Progenitor cell of endocrine pancreas (in vitro differentiated cells): Measurements from ENCODE around the gene TARBP2. TPM values are rescaled to one million over a fixed set of nuclear protein-coding genes. Genes with fewer than 3 reads are reported as not detected.

Experiments
- DNase-seq: peaks from one replicate; pipeline ENCODE4 v3.0.0; 2021; ENCODE audit warnings: low spot score; ENCODE audit not compliant: unreplicated experiment
- H3K27ac Mint-ChIP-seq: 2 replicates; pipeline ENCODE4 v1.8.0; 2021; ENCODE audit warnings: mild to moderate bottlenecking, moderate library complexity, mixed read lengths
- H3K27me3 Mint-ChIP-seq: 2 replicates; pipeline ENCODE4 v1.8.0; 2021; ENCODE audit warnings: mixed read lengths
- H3K36me3 Mint-ChIP-seq: 2 replicates; pipeline ENCODE4 v1.8.0; 2022; ENCODE audit warnings: mixed read lengths; ENCODE audit not compliant: insufficient read depth
- H3K4me1 Mint-ChIP-seq: 2 replicates; pipeline ENCODE4 v1.8.0; 2021; ENCODE audit warnings: low read depth, mixed read lengths
- H3K4me3 Mint-ChIP-seq: 2 replicates; pipeline ENCODE4 v1.8.0; 2021; ENCODE audit warnings: low read depth, mild to moderate bottlenecking, moderate library complexity, mixed read lengths
- H3K9me3 Mint-ChIP-seq: 2 replicates; pipeline ENCODE4 v1.8.0; 2021; ENCODE audit warnings: low read depth, mixed read lengths
- total RNA-seq: library from RNA; stranded (reverse); gene quantifications from 2 replicates; pipeline ENCODE4 v1.2.1, GENCODE V29; 2021
- TF ChIP-seq, protein P1 (sequence below): fragments of 200-600 bp; sonication (generic); IDR thresholded peaks from one replicate; pipeline ENCODE4 v1.5.0; 2021; ENCODE audit warnings: antibody characterized with exemption, mild to moderate bottlenecking; ENCODE audit not compliant: unreplicated experiment

The TARBP2 gene
- total RNA-seq, 1 donor from 2014 or later, result 61.5 TPM

GRCh38 chr12:53462935-53463334 lies 38.1 kb upstream of the TARBP2 start:
- no peaks in the 10 kb centered on the region for H3K27me3 Mint-ChIP-seq
- peak overlapping the region; percentile 84 for H3K27ac Mint-ChIP-seq
- peaks cover 48% of the 10 kb centered on the region for H3K36me3 Mint-ChIP-seq
- TF ChIP-seq, protein P1, sequence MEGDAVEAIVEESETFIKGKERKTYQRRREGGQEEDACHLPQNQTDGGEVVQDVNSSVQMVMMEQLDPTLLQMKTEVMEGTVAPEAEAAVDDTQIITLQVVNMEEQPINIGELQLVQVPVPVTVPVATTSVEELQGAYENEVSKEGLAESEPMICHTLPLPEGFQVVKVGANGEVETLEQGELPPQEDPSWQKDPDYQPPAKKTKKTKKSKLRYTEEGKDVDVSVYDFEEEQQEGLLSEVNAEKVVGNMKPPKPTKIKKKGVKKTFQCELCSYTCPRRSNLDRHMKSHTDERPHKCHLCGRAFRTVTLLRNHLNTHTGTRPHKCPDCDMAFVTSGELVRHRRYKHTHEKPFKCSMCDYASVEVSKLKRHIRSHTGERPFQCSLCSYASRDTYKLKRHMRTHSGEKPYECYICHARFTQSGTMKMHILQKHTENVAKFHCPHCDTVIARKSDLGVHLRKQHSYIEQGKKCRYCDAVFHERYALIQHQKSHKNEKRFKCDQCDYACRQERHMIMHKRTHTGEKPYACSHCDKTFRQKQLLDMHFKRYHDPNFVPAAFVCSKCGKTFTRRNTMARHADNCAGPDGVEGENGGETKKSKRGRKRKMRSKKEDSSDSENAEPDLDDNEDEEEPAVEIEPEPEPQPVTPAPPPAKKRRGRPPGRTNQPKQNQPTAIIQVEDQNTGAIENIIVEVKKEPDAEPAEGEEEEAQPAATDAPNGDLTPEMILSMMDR, result no peak
- H3K4me1 Mint-ChIP-seq, result peaks cover 4% of the 10 kb centered on the region
- H3K9me3 Mint-ChIP-seq, result no peaks in the 10 kb centered on the region
- DNase-seq, result no peak
- H3K4me3 Mint-ChIP-seq, result no peak overlapping the region

GRCh38 chr12:53463802-53464560 lies 37.1 kb upstream of the TARBP2 start:
- TF ChIP-seq, protein P1, result no peak
- no peaks in the 10 kb centered on the region for H3K27me3 Mint-ChIP-seq
- no peaks in the 10 kb centered on the region for H3K9me3 Mint-ChIP-seq
- H3K4me3 Mint-ChIP-seq, result no peak overlapping the region
- no peak for DNase-seq
- H3K4me1 Mint-ChIP-seq, result peaks cover 4% of the 10 kb centered on the region
- H3K36me3 Mint-ChIP-seq, result peaks cover 52% of the 10 kb centered on the region
- no peak overlapping the region for H3K27ac Mint-ChIP-seq

- DNase-seq, result no peak
- Mint-ChIP-seq H3K4me1 (peaks cover 2% of the 10 kb centered on the region), H3K9me3 (no peaks in the 10 kb centered on the region), H3K4me3 (no peak overlapping the region), H3K27ac (peak overlapping the region; percentile 84), H3K36me3 (peaks cover 47% of the 10 kb centered on the region), H3K27me3 (no peaks in the 10 kb centered on the region)
- TF ChIP-seq, protein P1, result no peak
Measured at GRCh38 chr12:53464685-53465418, 36.2 kb upstream of the TARBP2 start.

GRCh38 chr12:53465679-53466078 lies 35.4 kb upstream of the TARBP2 start:
- H3K4me1 Mint-ChIP-seq, result peaks cover 2% of the 10 kb centered on the region
- TF ChIP-seq, protein P1, result no peak
- H3K27ac Mint-ChIP-seq, result peak overlapping the region; percentile 84
- H3K27me3 Mint-ChIP-seq, result no peaks in the 10 kb centered on the region
- no peak overlapping the region for H3K4me3 Mint-ChIP-seq
- H3K9me3 Mint-ChIP-seq, result no peaks in the 10 kb centered on the region
- DNase-seq, result no peak
- H3K36me3 Mint-ChIP-seq, result peaks cover 46% of the 10 kb centered on the region

DNA sequence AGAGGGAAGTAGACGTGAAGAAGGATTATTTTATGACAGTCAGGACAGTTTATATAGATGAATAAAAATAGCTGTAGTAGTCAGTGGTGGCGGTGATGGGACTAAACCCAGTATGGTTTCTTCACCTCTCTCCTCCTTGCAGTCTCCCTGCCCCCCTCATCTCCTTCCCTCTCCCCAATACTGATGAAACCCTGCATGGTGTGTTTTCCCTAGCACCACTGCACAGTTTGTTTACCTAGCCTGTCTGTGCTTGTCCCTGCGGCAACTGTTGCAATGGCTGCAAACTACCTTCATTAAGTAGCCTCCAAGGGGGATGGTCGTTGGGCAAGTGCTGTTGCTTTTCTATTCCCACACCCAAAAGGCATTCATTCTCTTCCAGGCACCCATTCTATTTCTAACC lies 34.4 kb upstream of the TARBP2 start:
- no peak for DNase-seq
- Mint-ChIP-seq H3K27me3 (no peaks in the 10 kb centered on the region), H3K4me1 (peaks cover 5% of the 10 kb centered on the region), H3K4me3 (no peak overlapping the region), H3K27ac (no peak overlapping the region), H3K9me3 (no peaks in the 10 kb centered on the region), H3K36me3 (peaks cover 47% of the 10 kb centered on the region)
- TF ChIP-seq, protein P1, result no peak
